ENCODE results near the gene ASB15.

- no peak for TF ChIP-seq FOXA1 (IDR thresholded peaks at IDR 0.05)
- no peak for TF ChIP-seq SP1 (IDR thresholded peaks at IDR 0.05)
- no peak for TF ChIP-seq FOXM1 (IDR thresholded peaks at IDR 0.05; ENCODE audit: borderline replicate concordance)
- TF ChIP-seq ARNT (IDR thresholded peaks at IDR 0.05) = no peak
- TF ChIP-seq PKNOX1 (IDR thresholded peaks at IDR 0.05) = no peak
These were observed 13.7 kb downstream of the ASB15 start for GRCh38 chr7:123615344-123615743.

Data from HEK293T (cell line).